Calu3 (cell line): ENCODE data around the gene ENTR1. TPM values are rescaled to one million over a fixed set of nuclear protein-coding genes. Genes with fewer than 3 reads are reported as not detected.

Experiments used
- BruUV-seq: library from RNA; stranded (reverse); fragments of 400-500 nt; replicated peaks from 2 replicates; lab custom pipeline; 2021; lab: Mats Ljungman, UMichigan
- CTCF ChIA-PET: fragments of 300-600 bp; sonication (Branson Sonifier 250); formaldehyde crosslinking; loops from one replicate; lab custom pipeline; 2022; ENCODE audit warnings: antibody characterized with exemption; lab: Charles Lee
- DNase-seq: peaks from one replicate; pipeline ENCODE4 v3.0.0; 2022
- H3K27ac Mint-ChIP-seq: one replicate; pipeline ENCODE4 v1.8.0; 2022; ENCODE audit warnings: mixed read lengths; ENCODE audit not compliant: unreplicated experiment
- H3K27me3 Mint-ChIP-seq: one replicate; pipeline ENCODE4 v1.8.0; 2022; ENCODE audit warnings: mixed read lengths; ENCODE audit not compliant: unreplicated experiment
- H3K36me3 Mint-ChIP-seq: one replicate; pipeline ENCODE4 v1.8.0; 2022; ENCODE audit warnings: mild to moderate bottlenecking, moderate library complexity, mixed read lengths; ENCODE audit not compliant: insufficient read depth, unreplicated experiment
- H3K4me1 Mint-ChIP-seq: one replicate; pipeline ENCODE4 v1.8.0; 2022; ENCODE audit warnings: mild to moderate bottlenecking, low read depth, mixed read lengths; ENCODE audit not compliant: unreplicated experiment
- H3K4me3 Mint-ChIP-seq: one replicate; pipeline ENCODE4 v1.8.0; 2022; ENCODE audit warnings: mild to moderate bottlenecking, low read depth, moderate library complexity, mixed read lengths; ENCODE audit not compliant: unreplicated experiment
- H3K9me3 Mint-ChIP-seq: one replicate; pipeline ENCODE4 v1.8.0; 2022; ENCODE audit warnings: low read depth, mixed read lengths; ENCODE audit not compliant: unreplicated experiment
- intact Hi-C: fragments of 100-400 bp; cut with micrococcal nuclease; formaldehyde crosslinking; loops from one replicate; pipeline ENCODE4 v1.10.0; 2022; ENCODE audit not compliant: unreplicated experiment
- total RNA-seq: library from RNA; stranded (reverse); gene quantifications from 2 replicates; pipeline ENCODE4 v1.2.3, GENCODE V29; 2022
- TF ChIP-seq, protein P1 (sequence below): fragments of 200-600 bp; IDR thresholded peaks from one replicate; pipeline ENCODE4 v1.8.0; 2022; ENCODE audit warnings: antibody characterized with exemption; ENCODE audit not compliant: unreplicated experiment

The ENTR1 gene
- total RNA-seq, 1 experiment from 2014 or later, result 50.2 TPM

DNA sequence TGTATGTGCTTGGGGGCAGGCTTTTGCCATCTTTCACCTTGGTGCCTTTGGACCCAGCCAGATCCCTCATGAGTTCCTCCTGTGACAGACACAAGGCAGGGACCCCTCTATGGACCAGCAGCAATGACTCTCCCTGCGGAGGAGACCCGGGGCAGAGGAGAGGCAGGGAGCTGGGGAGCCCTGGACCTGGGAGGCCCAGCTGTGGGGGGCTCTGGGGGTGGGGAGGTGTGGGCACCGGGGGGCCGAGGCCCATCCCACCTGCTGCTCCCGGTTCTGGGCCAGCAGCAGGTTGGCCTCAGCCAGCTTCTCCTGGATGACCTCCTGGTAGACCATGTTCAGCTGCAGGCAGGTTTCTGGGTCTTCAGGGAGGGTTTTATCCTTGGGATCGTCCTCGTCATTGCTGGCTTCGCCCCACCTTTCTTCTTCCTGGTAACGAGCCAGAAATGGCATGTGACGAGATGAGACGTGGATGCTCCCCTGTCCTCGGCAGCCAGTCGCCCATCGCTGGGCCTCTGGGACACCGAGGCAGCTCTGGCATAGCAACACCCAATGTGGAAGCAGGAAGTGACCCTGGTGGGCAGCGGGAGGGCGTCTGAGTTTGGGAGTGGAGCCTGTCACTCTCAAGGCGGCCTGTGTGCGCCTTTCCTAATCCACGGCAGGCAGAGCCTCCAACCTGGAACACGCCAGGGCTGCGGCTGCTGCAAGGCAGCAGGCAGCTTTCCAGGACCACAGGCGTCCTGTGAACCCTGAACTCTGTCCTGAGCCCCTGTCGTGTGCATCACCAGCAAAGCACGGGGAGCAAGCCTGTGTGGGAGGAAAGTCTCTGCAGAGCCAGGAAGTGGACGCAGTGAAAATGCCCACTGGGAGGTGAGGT, 14.8 kb downstream of the ENTR1 start:
- intact Hi-C loops, result no loop called here
- TF ChIP-seq, protein P1, sequence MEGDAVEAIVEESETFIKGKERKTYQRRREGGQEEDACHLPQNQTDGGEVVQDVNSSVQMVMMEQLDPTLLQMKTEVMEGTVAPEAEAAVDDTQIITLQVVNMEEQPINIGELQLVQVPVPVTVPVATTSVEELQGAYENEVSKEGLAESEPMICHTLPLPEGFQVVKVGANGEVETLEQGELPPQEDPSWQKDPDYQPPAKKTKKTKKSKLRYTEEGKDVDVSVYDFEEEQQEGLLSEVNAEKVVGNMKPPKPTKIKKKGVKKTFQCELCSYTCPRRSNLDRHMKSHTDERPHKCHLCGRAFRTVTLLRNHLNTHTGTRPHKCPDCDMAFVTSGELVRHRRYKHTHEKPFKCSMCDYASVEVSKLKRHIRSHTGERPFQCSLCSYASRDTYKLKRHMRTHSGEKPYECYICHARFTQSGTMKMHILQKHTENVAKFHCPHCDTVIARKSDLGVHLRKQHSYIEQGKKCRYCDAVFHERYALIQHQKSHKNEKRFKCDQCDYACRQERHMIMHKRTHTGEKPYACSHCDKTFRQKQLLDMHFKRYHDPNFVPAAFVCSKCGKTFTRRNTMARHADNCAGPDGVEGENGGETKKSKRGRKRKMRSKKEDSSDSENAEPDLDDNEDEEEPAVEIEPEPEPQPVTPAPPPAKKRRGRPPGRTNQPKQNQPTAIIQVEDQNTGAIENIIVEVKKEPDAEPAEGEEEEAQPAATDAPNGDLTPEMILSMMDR, result no peak
- DNase-seq, result no peak
- CTCF ChIA-PET, result interaction anchor here (1.4 kb wide), 1 partner anchor 32 kb away, joined by 3 read pairs; the partner anchor contains the start of gene DNLZ
- Mint-ChIP-seq H3K4me1 (no peaks in the 10 kb centered on the region), H3K36me3 (peaks cover 34% of the 10 kb centered on the region), H3K27ac (no peak overlapping the region), H3K27me3 (no peaks in the 10 kb centered on the region), H3K9me3 (no peaks in the 10 kb centered on the region), H3K4me3 (no peak overlapping the region)
- no TSS peak for BruUV-seq

DNA sequence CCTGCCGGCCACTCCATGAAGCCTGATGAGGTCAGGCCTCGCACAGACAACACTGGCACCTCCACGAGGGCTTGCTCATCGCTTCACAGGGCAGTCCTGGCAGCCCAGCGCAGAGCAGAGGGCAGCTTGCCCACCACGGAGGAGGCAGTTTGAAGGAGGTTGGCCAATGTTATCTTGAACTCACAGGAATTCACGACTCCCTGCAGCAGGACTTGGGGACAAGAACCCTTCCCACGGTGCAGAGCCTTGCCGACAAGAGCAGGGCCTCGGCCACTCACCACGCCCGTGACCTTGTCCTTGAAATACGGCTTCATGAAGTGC, 15.4 kb downstream of the ENTR1 start:
- H3K4me1 Mint-ChIP-seq, result no peaks in the 10 kb centered on the region
- TF ChIP-seq, protein P1, result no peak
- H3K4me3 Mint-ChIP-seq, result no peak overlapping the region
- peaks cover 32% of the 10 kb centered on the region for H3K36me3 Mint-ChIP-seq
- BruUV-seq, result no TSS peak
- intact Hi-C loops, result no loop called here
- CTCF ChIA-PET, result no interaction called here
- no peak overlapping the region for H3K27ac Mint-ChIP-seq
- H3K27me3 Mint-ChIP-seq, result no peaks in the 10 kb centered on the region
- no peaks in the 10 kb centered on the region for H3K9me3 Mint-ChIP-seq
- DNase-seq, result no peak

DNA sequence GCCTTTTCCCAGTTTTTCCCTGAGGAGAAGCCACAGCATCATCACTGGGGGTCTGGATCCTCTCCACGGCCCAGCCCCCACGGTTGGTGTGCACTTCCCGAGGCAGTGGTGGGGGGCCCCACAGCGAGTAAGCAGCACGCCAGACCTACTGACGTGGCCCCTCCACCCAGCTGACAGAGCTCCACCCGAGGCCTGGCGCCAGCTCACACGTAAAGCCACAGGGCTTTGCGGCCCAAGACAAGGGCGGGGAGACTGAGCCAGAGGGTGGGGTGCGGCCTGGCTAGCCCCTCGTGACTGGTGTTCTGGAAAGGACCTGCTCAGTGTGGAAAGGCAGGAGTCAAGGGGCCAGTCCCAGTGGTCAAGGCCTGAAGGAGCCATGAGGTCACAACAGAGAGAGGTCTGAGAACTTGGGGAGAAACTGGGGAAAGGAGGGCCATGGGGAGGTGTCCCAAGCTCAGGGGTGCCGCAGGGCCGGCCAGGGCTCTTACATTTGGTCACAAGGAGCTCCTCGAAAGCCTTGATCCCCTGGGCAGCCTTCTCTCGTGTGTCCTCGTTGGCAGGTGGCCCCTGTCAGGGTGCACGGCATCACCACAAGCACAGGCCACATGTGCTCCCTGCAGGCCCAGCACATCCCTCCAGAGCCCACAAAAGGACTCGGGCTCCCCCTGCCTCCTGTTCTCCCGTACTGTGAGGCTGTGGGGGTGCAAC, 15.9 kb downstream of the ENTR1 start:
- CTCF ChIA-PET, result no interaction called here
- Mint-ChIP-seq H3K4me3 (no peak overlapping the region), H3K27ac (no peak overlapping the region), H3K36me3 (peaks cover 32% of the 10 kb centered on the region), H3K9me3 (no peaks in the 10 kb centered on the region), H3K27me3 (no peaks in the 10 kb centered on the region), H3K4me1 (no peaks in the 10 kb centered on the region)
- TF ChIP-seq, protein P1, result no peak
- no peak for DNase-seq
- BruUV-seq, result no TSS peak
- intact Hi-C loops, result no loop called here

- H3K4me1 Mint-ChIP-seq, result no peaks in the 10 kb centered on the region
- no peak overlapping the region for H3K27ac Mint-ChIP-seq
- H3K36me3 Mint-ChIP-seq, result peaks cover 23% of the 10 kb centered on the region
- intact Hi-C loops, result no loop called here
- BruUV-seq, result no TSS peak
- TF ChIP-seq, protein P1, result no peak
- no peak for DNase-seq
- CTCF ChIA-PET, result no interaction called here
- H3K27me3 Mint-ChIP-seq, result no peaks in the 10 kb centered on the region
- H3K4me3 Mint-ChIP-seq, result no peak overlapping the region
- H3K9me3 Mint-ChIP-seq, result no peaks in the 10 kb centered on the region
Measured at GRCh38 chr9:136393531-136393930, 16.9 kb downstream of the ENTR1 start.
